GM12874 (cell line): ENCODE data around the gene IGFBP3.

Experiments
- TF ChIP-seq, protein P1 (sequence below): IDR thresholded peaks from 2 replicates; pipeline ENCODE4 v1.5.1; 2011; ENCODE audit warnings: low read depth, mild to moderate bottlenecking, control low read depth, low read length, moderate library complexity; ENCODE audit not compliant: insufficient read depth

The IGFBP3 gene

DNA sequence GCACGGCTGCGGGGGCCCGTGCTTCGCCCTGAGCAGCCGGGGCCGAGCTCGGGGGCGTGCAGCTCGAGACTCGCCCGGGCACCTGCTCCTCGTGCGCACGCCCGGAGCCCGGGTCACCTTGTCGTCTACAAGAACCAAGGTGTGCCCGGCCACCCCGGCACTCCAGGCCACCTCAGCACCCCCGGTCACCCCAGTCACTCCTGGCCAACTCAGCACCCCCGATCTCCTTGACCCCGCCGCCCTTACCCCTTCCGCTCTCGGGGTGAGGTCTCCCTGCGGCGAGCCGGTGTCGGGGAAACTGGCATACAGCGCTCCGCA lies 268 bp upstream of the IGFBP3 start:
- TF ChIP-seq, protein P1, sequence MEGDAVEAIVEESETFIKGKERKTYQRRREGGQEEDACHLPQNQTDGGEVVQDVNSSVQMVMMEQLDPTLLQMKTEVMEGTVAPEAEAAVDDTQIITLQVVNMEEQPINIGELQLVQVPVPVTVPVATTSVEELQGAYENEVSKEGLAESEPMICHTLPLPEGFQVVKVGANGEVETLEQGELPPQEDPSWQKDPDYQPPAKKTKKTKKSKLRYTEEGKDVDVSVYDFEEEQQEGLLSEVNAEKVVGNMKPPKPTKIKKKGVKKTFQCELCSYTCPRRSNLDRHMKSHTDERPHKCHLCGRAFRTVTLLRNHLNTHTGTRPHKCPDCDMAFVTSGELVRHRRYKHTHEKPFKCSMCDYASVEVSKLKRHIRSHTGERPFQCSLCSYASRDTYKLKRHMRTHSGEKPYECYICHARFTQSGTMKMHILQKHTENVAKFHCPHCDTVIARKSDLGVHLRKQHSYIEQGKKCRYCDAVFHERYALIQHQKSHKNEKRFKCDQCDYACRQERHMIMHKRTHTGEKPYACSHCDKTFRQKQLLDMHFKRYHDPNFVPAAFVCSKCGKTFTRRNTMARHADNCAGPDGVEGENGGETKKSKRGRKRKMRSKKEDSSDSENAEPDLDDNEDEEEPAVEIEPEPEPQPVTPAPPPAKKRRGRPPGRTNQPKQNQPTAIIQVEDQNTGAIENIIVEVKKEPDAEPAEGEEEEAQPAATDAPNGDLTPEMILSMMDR, result no peak

DNA sequence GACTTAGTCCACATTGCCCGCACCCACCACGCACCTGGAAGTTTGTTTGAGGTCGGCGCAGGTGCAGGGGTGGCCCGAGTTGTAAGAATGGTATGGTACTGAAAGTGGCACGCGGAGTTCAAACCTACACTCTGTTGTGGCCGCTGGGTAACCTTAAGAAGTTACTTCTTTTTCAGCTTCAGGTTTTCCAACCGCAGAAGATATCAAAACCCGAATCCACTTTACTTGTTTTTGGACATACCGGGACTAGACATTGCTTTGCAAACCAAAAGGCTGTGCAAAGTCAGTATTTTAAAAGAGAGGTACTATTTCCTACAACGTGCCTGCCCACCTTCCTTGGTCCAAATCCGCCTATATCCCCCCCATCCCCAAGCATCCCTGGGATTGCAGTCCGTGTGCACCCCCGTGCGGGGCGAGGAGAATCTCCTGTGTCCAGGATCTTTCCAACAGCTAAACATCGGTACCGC lies 1.0 kb downstream of the IGFBP3 start:
- TF ChIP-seq, protein P1, result no peak

DNA sequence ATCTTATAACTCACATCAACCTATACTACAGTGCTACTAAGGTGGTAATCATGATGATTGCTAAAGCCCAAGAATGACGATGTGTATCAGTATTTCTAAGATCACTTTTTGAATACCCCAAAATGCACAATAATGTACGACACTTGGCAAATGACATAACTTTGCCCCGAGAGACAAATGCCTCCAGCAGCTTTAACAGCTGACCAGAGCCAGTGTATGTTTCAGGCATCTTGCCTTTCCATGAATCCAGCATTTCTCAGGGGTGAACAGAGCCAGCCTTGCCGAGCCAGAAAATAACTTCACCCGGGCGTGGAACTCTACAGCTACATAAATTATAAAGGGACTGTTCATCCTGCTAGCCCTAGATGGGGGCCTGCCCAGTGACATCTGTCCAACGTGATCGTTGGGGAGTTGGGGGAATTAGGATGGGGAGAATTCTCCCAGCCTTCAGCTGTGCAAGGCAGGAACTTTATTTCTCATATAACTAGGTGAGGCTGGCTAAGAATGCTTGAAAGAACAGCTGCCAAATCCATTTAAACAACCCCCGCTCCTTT lies 1.8 kb downstream of the IGFBP3 start:
- TF ChIP-seq, protein P1, result no peak

DNA sequence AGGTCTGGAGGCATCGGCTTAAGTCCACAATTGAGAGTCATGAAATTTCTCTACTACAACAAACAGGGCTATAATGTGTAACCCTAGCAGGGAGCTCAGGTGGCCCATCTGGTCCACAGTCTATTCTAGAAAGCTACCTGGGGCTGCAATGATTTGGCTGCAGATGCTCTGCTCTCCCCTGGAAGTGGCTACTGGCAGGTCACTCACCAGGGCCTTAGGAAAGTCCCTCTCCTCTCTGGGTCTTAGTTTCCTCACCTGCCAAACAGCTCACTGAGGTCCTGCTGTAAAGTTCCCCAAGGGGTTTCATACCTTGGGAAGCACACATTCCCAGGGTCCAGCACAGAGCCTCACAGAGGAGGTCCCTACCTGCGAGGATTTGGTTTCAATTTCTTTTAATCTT lies 2.5 kb downstream of the IGFBP3 start:
- TF ChIP-seq, protein P1, result no peak

DNA sequence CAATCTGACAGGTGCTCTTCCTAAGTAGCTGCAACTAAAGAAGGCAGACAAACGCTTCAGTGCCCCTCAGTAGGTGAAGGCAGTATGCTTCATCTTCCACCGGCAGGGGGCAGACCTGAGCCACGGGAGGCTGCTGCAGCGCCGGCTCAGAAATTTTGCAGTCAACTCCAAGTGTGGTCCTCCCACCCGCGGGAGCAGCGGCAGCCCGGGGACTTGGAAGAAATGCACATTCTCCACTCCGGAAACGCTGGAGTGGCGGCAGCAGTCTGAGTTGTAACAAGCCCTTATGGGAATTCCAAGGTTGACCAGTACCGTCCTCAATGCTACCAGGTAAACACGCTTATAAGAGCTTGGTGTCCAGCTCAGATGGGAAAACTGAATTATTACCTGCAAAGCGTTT lies 3.4 kb downstream of the IGFBP3 start:
- TF ChIP-seq, protein P1, result peak; percentile 90

DNA sequence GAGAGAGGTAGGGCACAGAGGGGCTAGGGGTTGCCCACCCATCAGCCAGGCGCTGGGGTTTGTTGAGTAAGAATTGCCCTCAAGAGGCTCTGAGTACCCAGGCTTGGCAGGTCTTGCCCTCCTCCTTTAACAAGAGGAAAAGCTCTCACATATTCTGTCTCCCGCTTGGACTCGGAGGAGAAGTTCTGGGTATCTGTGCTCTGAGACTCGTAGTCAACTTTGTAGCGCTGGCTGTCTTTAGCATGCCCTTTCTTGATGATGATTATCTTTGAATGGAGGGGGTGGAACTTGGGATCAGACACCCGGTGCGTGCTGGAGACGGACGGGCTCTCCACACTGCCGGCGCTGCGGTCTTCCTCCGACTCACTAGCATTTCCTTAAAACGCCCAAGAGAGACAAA lies 4.0 kb downstream of the IGFBP3 start:
- TF ChIP-seq, protein P1, result no peak

DNA sequence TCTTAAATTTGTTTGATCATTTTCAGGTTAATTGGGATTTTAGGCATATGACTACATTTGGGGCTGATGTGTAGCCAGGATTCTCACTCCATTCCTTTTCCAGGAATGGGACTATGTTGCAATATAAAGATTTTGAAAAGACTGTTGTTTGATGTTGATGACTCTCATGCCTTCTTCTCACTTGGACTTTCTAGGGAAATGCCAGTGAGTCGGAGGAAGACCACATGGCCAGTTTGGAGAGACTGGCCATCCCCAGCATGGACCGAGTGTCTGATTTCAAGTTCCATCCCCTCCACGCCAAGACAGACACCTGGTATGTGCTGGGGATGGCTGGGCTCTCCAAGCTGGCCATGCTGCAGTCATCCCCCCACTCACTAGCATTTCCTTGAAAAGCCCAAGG lies 5.5 kb downstream of the IGFBP3 start:
- TF ChIP-seq, protein P1, result no peak
